Thyroid gland (tissue), 4 donors: ENCODE data around the gene VAMP2.

Source experiments
- CTCF ChIP-seq, 6 experiments: fragments of 200-600 bp in 3 of 6; fragments of 450-650 bp in 3 of 6; sonication (generic) in 3 of 6; IDR thresholded peaks; one replicate each; pipeline ENCODE4 v1.5.1; 2016 to 2019; ENCODE audit warnings: antibody characterized with exemption in 6 of 6, mild to moderate bottlenecking in 2 of 6, inconsistent platforms in 1 of 6, moderate library complexity in 1 of 6
- POLR2A ChIP-seq, 2 donors: fragments of 450-650 bp; IDR thresholded peaks; one replicate each; pipeline ENCODE4 v1.6.1; 2017; ENCODE audit warnings: antibody characterized with exemption in 2 of 2, mild to moderate bottlenecking in 2 of 2, moderate library complexity in 1 of 2

- TF ChIP-seq CTCF (IDR thresholded peaks at IDR 0.05) (no peak), POLR2A (IDR thresholded peaks at IDR 0.05) (no peak)
Observed at GRCh38 chr17:8164815-8165131, 2.0 kb upstream of the VAMP2 start.
